ENCODE results near the gene CTSF.

The CTSF gene

GRCh38 chr11:66556086-66556485, 12.3 kb downstream of the CTSF start:
- no peak for TF ChIP-seq ZBTB7A (IDR thresholded peaks at IDR 0.05; ENCODE audit: low read depth)
- no peak for TF ChIP-seq YY1 (IDR thresholded peaks at IDR 0.05; ENCODE audit: low read depth)
- TF ChIP-seq EGR1 (IDR thresholded peaks at IDR 0.05): no peak
- TF ChIP-seq CREB1 (IDR thresholded peaks at IDR 0.05; ENCODE audit: low read depth): no peak
- no peak for TF ChIP-seq RAD21 (IDR thresholded peaks at IDR 0.05; ENCODE audit: low read depth)
- no peak for TF ChIP-seq REST (IDR thresholded peaks at IDR 0.05; ENCODE audit: low read depth)
- no peak for TF ChIP-seq TAF1 (IDR thresholded peaks at IDR 0.05; ENCODE audit: low read depth)
- TF ChIP-seq NFIC (IDR thresholded peaks at IDR 0.05): no peak

GRCh38 chr11:66555416-66555815, 13.0 kb downstream of the CTSF start:
- TF ChIP-seq TAF1 (IDR thresholded peaks at IDR 0.05; ENCODE audit: low read depth) (no peak), EGR1 (IDR thresholded peaks at IDR 0.05) (no peak), NFIC (IDR thresholded peaks at IDR 0.05) (no peak), EP300 (IDR thresholded peaks at IDR 0.05; ENCODE audit: borderline replicate concordance) (no peak), MAX (IDR thresholded peaks at IDR 0.05) (no peak), USF1 (IDR thresholded peaks at IDR 0.05) (no peak), CREB1 (IDR thresholded peaks at IDR 0.05; ENCODE audit: low read depth) (no peak), TCF12 (IDR thresholded peaks at IDR 0.05; ENCODE audit: low read depth) (no peak), REST (IDR thresholded peaks at IDR 0.05; ENCODE audit: low read depth) (no peak), YY1 (IDR thresholded peaks at IDR 0.05; ENCODE audit: low read depth) (no peak), RAD21 (IDR thresholded peaks at IDR 0.05; ENCODE audit: low read depth) (no peak), TEAD4 (IDR thresholded peaks at IDR 0.05) (no peak)

- no peak for TF ChIP-seq CEBPB (IDR thresholded peaks at IDR 0.05)
- no peak for TF ChIP-seq TCF12 (IDR thresholded peaks at IDR 0.05; ENCODE audit: low read depth)
Measured at GRCh38 chr11:66554602-66555001, 13.8 kb downstream of the CTSF start.

- TF ChIP-seq CREB1 (IDR thresholded peaks at IDR 0.05; ENCODE audit: low read depth): no peak
- TF ChIP-seq TCF12 (IDR thresholded peaks at IDR 0.05; ENCODE audit: low read depth): no peak
- no peak for TF ChIP-seq YY1 (IDR thresholded peaks at IDR 0.05; ENCODE audit: low read depth)
- no peak for TF ChIP-seq RAD21 (IDR thresholded peaks at IDR 0.05; ENCODE audit: low read depth)
- no peak for TF ChIP-seq EGR1 (IDR thresholded peaks at IDR 0.05)
- no peak for TF ChIP-seq EP300 (IDR thresholded peaks at IDR 0.05; ENCODE audit: borderline replicate concordance)
- TF ChIP-seq NFIC (IDR thresholded peaks at IDR 0.05): no peak
- TF ChIP-seq TEAD4 (IDR thresholded peaks at IDR 0.05): no peak
Measured at GRCh38 chr11:66550887-66551286, 17.5 kb downstream of the CTSF start.

- TF ChIP-seq ZBTB7A (IDR thresholded peaks at IDR 0.05; ENCODE audit: low read depth) (no peak), NFIC (IDR thresholded peaks at IDR 0.05) (no peak), TCF12 (IDR thresholded peaks at IDR 0.05; ENCODE audit: low read depth) (no peak), TAF1 (IDR thresholded peaks at IDR 0.05; ENCODE audit: low read depth) (no peak), EGR1 (IDR thresholded peaks at IDR 0.05) (no peak), FOXM1 (IDR thresholded peaks at IDR 0.05; ENCODE audit: borderline replicate concordance, low read depth) (no peak), USF1 (IDR thresholded peaks at IDR 0.05) (no peak), EP300 (IDR thresholded peaks at IDR 0.05; ENCODE audit: borderline replicate concordance) (no peak), CREB1 (IDR thresholded peaks at IDR 0.05; ENCODE audit: low read depth) (no peak), YY1 (IDR thresholded peaks at IDR 0.05; ENCODE audit: low read depth) (no peak), MAX (IDR thresholded peaks at IDR 0.05) (no peak), REST (IDR thresholded peaks at IDR 0.05; ENCODE audit: low read depth) (no peak), TEAD4 (IDR thresholded peaks at IDR 0.05) (no peak), RAD21 (IDR thresholded peaks at IDR 0.05; ENCODE audit: low read depth) (no peak), CEBPB (IDR thresholded peaks at IDR 0.05) (no peak)
Measured at GRCh38 chr11:66549696-66550095, 18.7 kb downstream of the CTSF start.
